Measurements from ENCODE around the gene SLC24A3. TPM values are rescaled to one million over a fixed set of nuclear protein-coding genes. Genes with fewer than 3 reads are reported as not detected.

SLC24A3 gene
- polyA plus RNA-seq, 3 donors: 3.0 to 4.5 (median 3.1) TPM

DNA sequence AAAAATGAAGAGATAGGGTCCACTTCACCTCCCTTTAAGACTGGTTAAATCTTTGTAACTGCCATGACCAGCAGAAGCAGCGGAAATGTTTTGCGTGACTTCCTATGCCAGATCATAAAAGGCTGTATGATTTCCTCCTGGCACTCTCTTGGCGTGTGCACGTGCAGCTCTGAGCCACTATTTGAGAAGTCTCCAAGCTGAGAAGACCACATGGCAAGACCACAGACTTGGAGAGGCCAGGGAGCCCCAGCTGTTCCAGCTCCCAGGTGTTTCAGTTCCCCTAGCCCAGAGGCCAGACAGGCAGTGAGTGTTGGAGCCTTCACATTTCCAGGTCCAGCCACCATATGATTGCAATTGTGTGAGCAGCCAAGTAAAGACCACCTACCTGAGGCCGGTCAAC is 286.3 kb downstream of the SLC24A3 start:
- DNase-seq: no peak

DNA sequence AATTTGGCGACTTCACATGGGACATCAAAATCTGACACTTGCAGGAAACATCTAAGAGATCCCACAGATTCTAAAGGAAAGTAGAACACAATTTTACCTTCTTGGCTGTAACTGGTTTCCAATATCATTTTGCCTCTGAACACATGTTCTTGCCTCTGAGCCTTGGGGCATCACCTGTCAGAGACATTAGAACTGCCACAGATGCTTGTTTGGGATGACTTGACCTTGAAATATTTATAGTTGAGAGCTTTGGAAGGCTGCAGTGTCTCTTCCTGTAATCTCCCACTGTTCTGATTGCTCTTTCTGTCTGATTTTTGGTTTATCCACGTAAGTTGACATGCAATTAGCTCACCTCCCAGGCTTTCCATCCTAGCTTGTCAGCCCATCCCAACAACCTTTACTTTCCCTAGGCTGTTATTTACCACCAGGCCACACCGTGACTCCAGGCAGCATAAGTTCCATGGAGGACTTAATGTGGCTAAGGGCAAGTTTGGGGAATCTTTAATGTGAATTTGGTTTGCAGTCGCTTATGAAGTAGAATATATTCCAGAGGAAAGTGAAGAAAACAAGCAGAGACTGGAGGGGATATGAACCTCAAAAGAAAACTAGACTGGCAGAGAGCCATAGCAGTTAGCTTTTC is 289.2 kb downstream of the SLC24A3 start:
- DNase-seq: no peak

DNA sequence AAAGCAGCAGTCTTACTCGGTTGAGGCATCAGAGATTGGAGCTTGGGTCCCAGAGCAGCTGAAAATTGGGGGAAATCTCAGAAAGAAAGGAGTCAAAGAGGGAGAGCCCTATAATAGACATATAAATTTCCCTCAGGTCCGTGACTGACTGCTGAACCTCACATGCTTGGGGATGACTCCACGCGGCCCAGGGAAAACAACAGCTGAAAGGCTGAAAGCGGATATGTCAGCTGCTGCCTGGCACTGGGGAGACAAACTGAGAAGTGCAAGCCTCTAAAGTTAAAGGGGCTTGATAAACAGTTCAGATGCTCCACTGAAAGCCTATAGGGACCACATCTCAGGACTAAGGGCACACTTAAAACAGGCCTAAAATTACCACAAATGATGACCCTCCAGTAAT is 289.7 kb downstream of the SLC24A3 start:
- DNase-seq: no peak

DNA sequence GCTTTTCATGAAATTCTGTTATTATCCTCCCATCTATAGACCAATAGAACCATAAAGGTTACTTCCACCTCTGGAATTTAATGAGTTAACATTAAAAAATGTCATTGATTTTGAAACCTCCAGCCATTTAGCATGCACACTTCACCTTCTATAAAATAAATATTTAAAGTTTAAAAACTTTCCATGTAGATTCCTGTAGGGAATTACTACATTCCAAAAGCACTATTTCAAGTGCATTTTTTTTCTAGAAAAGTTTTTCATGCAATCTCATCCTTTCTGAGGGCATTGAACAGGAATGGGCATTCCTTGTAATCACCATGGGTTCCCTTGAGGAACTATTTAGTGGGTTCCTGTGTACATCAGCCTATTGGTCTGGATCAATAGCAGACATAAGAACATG is 291.8 kb downstream of the SLC24A3 start:
- no peak for DNase-seq

DNA sequence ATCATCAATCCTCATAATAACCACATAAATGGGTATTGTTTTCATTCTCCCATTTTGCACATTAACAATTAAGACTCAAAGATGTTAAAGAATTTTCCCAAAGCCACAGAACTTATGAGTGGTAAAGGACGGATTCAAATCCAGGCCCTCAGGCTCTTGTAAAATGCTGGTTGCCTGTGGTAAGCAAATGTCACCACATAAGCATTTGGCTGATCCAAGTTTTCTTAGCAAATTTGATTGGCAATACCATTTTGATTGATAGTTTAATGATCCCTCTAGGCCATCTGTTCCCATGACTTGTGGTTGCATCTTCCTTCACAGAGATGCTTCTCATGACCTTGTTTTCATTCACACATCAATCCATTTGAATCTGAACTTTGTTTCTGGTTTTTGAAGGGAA is 293.6 kb downstream of the SLC24A3 start:
- DNase-seq: no peak

DNA sequence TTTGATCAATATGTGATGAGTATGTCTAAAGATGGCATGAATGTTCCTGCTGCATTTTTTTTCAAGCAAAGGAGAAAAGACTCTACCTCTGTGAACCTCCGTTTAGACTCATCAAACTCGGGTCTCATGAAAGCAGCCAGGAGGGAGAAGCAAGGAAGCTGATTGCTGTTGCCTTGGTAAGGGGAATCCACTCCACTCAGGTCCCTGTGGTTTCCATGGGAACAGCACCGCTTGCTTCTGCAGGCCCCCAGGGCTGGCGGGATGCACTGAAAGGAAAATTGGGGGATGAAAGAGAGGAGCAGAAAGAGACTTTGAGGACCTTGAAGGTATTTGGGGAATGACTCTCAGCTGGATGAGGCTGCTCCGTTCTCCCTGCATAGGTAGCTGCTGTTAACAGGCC is 296.0 kb downstream of the SLC24A3 start:
- DNase-seq: no peak

DNA sequence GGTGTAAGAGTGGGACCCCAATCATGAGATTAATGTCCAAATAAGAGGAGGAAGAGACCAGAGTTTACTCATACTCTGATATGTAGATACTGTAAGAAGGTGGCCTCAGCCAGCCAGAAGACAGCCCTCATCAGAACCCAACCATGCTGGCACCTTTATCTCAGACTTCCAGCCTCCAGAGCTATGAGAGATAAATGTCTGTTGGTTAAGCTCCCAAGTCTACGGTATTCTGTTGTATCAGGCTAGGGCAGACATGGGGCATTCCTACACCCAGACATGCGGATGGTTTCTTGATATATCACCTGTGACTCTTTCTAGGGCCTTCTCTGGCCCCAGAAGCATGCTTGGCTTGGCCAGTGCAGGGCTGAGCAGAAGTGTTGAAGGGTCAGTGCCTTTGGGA is 298.2 kb downstream of the SLC24A3 start:
- DNase-seq: no peak

DNA sequence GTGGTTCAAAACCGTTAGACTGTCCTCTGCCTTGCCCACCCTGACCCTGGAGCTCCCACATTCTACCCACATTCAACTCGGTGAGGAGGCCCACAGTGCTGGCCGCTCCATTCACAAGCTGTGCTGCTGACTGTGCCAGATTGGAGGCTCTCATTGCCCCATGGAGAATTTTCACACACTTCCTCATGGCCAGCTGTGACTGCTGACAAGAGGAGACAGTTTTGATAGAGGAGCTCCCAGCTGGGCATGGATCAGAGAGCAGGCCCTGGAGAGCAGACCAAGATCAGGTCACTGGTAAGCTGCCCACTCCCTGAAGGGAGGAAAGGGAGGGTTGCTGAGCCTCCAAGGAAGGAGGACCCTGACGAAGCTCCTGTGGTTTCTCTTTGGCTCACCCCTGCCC is 299.5 kb downstream of the SLC24A3 start:
- no peak for DNase-seq

DNA sequence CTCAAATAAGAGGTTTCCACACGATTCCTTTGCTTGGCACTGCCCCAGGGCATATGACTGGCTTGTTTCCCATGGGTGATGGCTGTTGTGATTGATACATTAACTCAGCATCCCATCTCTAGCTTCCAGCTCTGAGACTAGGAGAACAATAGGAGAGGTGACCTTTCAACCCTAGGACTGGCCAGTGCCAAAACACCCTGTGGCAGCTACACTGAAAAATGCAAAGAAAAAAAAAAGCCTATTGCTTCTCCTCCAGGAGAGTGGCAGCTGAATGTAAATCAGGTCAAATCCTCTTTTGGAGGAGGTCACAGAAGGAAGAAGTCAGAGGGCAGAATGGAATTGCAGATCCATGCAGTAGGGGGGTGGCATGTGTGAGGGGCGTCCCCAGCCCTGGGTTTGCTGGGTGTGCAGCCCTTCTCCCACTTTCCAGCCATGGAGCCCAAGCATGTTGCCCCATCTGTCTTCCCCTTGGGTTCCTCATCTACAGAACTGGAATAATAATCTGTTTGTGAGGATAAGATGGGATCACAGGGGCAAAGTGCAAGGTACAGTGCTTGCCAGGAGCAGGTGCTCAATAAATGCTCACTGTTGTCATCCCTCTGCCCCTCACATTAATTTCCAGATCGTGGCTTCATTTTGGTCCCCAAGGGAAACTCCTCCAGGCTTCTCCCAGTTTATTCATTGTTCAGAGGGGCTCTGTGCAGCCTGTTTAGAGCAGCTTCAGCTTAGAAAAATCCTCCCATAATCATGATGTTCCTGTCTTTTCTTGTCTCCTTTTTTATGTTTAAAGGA is 300.6 kb downstream of the SLC24A3 start:
- DNase-seq: no peak

DNA sequence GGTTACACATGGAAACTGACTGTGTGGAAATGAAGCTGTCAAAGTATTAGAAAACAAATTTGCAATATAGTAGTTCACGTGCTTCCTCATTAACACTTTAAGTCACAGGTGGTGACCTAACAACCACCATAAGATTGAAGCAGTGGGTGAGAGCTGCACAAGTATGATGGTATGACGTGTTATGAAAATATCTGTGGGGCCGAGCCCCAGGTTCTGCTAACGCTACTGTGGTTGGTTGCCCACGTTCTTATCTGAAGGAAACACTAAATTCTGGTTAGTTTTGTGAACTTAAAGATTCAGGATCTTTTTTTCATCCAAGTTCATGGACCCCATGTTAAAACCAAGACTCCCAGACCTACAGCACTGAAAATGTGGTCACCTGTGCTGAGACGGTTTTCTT is 302.6 kb downstream of the SLC24A3 start:
- DNase-seq: no peak

DNA sequence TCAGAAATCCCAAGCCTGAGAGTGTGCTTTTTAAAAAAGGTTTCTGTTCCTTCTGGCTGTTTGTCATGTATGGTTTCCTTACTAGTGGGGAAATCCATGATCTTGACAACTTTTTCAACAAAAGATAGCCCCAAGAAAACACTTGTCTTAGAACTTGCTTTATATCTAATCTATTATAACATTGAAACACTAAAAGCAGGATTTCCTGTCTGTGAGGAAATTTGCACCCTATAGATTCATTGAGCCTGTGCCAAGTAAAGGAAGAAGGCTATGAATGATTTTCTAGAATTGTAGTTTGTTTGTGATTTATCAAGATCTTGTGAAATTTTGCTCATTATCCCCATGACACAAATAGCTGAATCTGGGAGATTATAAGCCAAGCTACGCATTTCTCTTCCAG is 307.0 kb downstream of the SLC24A3 start:
- no peak for DNase-seq

DNA sequence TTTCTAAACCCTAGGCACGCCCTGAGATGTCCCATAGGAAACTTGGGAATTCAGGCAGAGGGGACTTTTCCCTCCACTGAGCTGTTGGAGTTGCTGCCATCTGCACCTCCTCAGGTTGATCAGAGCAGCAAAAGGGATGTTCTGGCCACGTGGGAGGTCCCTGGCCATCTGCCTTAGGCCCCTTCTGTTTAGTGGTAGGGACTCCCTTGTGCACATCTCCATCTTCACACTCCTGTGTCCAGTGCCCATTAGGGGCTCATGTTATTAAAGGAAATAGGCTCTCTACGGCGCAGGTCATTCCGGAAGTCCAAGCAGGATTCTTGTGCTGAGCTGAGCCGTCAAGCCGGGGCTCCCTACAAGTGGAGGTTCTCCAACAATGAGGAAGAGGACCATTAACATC is 307.8 kb downstream of the SLC24A3 start:
- DNase-seq: no peak

DNA sequence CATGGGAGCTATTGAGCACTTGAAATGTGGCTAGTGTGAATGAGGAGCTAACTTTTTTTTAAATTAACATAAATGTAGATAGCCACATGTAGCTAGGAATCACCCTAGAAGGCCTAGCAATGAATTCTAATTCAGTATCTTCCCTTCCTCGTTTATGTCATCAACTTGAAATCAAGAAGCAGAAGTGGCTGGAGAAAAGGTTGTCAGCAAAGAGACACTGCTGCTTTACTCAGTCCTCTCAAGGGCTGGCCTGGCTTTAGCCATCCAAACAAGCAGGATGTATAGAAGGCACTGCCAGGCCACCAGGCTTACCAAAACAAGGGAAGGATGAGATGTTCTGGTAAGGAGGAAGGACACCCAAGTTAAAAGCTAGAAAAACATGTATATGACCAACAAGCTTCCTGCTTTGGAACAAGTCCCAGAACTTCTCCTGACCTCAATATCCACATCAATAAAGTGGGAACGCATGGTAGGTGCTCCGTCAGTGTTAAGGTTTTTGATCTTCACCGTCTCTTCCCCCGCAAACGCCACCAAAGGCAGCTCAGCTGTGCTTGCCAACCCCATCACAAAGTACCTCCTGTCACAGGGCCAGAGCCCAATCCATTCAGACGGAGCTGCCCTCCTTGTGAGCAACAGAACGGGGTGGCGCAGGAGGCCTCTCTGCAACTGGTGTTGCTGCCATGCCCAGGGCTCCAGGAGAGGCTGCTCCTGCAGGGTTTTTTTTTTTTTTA is 309.8 kb downstream of the SLC24A3 start:
- DNase-seq: no peak

DNA sequence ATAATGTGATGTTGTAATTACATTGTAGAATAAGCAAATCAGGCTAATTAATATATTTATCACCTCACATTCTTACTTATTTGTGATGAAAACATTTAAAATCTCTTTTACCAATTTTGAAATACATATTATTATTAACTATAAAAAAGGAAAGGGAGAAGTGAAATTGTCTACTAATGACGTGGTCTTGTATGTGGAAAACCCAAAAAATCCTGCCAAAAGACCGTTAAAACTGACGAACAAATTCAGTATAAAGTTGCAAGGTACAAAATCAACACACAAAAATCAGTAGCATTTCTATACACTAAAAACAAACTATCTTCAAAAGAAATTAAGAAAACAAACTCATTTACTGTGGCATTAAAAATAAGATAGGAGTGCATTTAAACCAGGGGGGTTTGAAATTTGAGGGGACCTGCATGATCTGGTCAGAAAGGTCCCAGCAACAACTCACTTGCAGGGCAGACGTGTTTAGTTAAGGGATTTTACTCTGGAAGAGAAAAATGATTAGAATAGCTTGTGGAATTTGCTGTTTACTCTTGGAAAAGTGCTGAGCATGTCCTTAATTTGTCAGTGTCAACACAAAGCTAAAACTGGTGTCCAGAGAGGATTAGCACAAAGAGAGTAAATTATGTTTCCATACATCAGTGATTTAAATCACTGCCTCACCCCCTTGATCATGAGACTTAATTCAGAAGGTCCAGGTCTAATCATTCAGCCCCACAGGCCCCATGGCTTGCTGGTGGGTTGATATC is 310.6 kb downstream of the SLC24A3 start:
- no peak for DNase-seq

DNA sequence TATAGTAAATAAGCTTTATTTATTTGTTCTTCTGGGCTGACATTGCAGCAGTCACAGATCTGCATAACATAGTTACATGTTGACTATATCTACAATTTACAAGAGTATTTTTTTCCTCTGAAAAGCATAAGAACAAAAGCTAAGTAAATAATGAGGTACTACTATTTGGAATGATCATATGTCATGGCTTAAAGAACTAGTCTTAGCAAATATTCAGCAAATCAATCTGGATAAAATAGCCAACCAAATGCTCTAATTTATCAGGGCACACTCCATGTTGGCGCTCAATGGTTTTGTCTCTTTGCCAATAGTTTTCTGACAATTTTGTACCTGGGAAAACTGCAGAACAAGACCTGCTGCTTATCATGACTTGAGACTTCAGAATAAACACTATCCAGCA is 312.2 kb downstream of the SLC24A3 start:
- DNase-seq: no peak

DNA sequence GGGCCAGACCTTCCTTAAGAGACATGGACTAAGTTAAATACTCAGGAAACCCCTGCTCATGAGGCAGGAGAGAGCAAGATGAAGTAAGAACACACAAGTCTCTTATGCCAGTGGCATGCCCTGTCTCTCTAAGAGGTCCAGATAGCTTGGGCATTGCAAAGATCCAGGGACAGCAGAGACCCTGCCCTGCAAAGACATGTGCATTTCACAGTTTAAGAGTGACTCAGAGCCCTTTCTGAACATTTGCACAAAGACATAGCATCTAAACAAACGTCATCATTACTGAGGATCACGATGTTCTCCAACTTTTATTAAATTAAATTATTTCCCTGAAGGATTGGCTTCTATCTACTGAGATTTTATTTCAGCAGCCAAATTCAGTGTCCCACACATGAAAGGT is 315.1 kb downstream of the SLC24A3 start:
- DNase-seq: no peak

DNA sequence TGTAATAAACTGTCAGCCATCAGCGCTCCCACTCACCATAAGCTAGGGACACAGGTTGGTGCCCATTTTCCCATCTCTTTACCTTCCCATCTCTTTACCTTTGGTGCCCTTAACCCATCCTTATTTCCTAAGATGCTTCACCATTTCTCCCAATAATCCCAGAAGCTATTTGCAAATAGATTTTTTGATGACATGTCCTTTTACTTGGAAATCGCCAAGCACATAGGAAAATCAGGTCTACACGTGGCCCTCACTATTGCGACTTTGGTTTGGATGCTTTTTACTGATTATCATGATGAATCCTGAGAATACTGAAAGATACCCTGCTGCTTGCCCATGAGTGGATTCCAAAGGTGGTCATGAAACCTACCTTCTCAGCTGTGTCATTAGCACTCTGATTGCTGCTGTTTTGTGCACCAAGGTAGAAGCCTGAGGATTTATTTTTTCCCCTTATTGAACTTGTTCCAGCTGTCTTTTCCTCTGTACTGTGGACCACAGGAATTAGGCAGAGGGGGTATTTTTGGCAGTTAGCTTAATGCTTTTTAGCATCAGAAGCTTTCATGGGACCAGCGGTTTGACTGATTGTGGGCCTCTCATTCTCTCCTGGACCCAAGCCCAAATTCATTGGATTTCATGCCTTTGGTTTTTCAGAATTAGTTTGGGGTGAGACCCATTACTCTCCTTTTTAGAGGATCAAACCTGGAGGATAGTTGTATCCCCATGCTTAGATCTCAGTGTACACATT is 316.0 kb downstream of the SLC24A3 start:
- no peak for DNase-seq

DNA sequence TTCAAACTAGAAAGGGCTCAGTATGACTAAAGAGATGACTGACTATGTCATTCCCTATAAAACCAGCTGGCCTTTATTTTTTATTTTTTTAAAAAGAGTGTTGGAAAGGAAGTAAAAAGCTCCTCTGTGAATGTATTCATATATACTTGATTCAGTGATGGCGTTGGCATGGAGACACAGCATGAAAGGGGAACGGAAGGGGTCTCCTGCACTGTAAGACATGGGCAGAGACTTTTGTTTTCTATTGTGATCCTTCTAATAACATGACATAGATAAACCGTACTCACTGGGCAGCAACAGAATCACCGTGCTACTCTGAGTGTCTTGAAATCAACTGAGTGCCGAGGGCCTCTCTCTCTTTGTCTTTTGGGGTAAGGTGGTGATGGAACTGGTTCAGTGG is 317.6 kb downstream of the SLC24A3 start:
- DNase-seq: no peak

DNA sequence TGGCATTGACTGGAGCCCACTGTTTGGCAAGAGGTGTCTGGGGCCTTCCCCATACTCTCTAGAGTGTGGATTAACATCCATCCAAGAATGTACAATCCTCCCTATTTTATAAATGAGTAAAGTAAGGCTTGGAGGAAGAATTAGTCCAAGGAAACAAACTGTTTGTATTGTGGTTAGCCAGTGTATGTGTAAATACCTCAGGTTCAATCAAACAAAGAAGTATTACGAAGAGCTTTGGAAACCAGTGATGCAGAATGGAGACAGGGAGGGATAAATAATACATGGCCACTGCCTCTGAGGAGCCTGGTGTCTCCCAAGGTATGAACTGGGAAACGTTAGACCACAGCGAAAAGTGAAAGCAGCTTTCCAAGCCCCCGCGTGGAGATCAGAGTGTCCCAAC is 319.0 kb downstream of the SLC24A3 start:
- DNase-seq: no peak

DNA sequence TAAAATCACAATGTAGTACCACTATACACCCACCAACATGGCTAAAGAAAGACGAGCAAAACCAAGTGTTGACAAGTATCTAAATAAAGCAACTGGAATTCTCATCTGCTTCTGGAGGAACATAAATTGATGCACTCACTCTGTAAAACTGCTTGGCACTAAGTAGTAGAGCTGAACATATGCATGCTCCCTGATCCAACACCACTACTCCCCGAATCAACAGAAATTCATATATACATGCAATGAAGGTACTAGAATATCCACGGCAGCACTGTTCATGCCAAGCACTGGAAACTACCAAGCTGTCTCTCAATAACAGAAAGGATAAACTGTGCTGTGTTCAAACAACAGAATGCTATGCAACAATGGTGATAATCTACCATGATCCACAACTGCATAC is 326.1 kb downstream of the SLC24A3 start:
- no peak for DNase-seq

DNA sequence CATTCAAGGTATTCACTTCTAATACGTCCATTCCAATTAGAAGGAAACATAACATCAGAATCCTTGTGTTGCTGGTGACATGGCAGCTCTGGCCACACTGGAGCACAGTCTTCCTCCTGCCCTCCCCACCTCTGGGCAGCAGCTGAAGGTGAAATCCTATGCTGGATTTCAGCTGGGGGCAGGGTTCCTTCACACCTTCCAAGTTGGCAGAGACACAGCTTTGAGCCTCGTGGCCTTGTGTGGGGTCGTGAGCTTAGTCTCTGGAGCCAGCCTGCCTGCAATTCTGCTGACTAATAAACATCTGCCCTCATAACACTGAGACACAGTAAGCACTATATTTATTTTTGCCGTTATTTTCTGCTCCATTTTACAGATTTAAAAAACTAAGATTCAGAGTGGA is 326.7 kb downstream of the SLC24A3 start:
- no peak for DNase-seq

DNA sequence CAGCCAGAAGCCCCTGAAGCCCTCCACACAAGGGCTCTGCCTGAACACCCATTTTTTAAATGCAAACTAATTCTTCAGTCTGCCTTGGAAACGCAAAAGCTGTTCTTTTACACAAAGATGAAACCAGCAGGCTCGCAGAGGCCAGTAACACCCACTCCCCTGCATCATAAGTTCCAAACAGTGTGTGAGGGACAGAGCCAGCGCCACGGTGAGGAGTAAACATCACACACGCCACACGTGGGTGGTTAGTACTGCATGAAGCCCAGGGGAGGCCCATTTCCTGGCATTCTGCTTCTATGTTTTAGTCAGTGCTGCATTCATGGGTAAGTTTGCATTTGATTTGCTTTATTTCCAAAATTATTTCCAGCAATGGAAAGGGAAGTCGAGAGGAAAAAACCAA is 327.9 kb downstream of the SLC24A3 start:
- no peak for DNase-seq
